ENCODE measurements around the gene NNAT. TPM values are rescaled to one million over a fixed set of nuclear protein-coding genes. Genes with fewer than 3 reads are reported as not detected.
"Not testable (repeated sequence)": the region's sequence is repeated elsewhere in the genome, so short reads cannot be mapped to it uniquely, and the experiment has no call there.

The NNAT gene
- total RNA-seq, 1 experiment from 2014 or later = 43.1 TPM

DNA sequence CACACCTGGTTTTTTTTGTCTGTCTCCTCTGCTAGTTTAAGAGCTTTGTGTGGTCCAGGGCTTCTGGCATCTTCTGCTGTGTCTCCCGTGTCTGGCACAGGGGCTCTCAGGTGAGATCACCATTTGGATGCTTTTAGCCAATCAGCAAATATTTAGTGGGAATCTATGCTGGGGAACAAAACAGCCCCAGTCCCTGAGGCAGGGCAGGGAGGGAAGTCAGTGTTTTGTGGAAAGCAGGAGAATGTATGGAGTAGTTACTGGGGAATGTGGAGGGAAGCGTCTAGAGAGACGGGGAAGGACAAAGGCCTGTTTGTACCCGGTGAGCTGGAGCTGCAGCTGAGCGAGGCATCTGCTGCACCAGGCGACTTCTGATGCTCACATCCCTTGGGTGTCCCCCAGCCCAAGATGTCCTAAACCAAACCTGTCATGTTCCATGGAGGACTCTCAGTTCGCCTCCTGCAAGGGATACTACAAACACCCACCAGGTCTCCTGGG is 49.3 kb upstream of the NNAT start:
- Histone ChIP-seq H3T11ph (ENCODE audit: low read length) (no peak overlapping the region), H2BK12ac (ENCODE audit: insufficient read length, low read depth, low read length) (no peak overlapping the region), H4K8ac (replicated peaks; ENCODE audit: insufficient read length, low read depth, low read length) (no peak overlapping the region), H4K91ac (ENCODE audit: insufficient read length, low read depth, low read length) (no peak overlapping the region), H3K9me3 (ENCODE audit: control insufficient read depth, low read depth, low read length) (no peaks in the 10 kb centered on the region), H2BK15ac (ENCODE audit: low read depth, low read length) (no peak overlapping the region), H3K4me2 (ENCODE audit: insufficient read depth, insufficient read length, low read length) (no peak overlapping the region), H3K23ac (ENCODE audit: insufficient read length, low read depth, low read length) (no peak overlapping the region), H3K18ac (ENCODE audit: insufficient read length, low read depth, low read length) (no peak overlapping the region), H3K23me2 (ENCODE audit: insufficient read length, low read depth, low read length, poor library complexity, severe bottlenecking) (no peaks in the 10 kb centered on the region), H3K4me1 (ENCODE audit: insufficient read depth, low read length) (no peaks in the 10 kb centered on the region), H2AK5ac (ENCODE audit: insufficient read length, low read length) (no peak overlapping the region), H2BK5ac (ENCODE audit: insufficient read length, low read length) (no peak overlapping the region), H3K56ac (ENCODE audit: insufficient read length, low read depth, low read length) (no peak overlapping the region), H3K4ac (ENCODE audit: low read depth, low read length) (no peak overlapping the region), H3K27ac (ENCODE audit: insufficient read length, low read depth, low read length) (no peak overlapping the region), H4K20me1 (ENCODE audit: control insufficient read depth, insufficient read depth, insufficient read length) (no peaks in the 10 kb centered on the region), H2AFZ (ENCODE audit: low read length) (no peak overlapping the region), H2BK20ac (ENCODE audit: low read depth, low read length, poor library complexity, severe bottlenecking) (no peak overlapping the region), H4K5ac (ENCODE audit: insufficient read length, low read depth, low read length) (no peak overlapping the region), H3K9ac (ENCODE audit: extremely low read depth, insufficient read length, low read length) (no peak overlapping the region), H3K27me3 (ENCODE audit: insufficient read depth, low read length) (no peaks in the 10 kb centered on the region), H3K79me1 (ENCODE audit: insufficient read depth, low read depth, low read length, poor library complexity, severe bottlenecking) (no peaks in the 10 kb centered on the region), H2BK120ac (ENCODE audit: low read depth, low read length, poor library complexity, severe bottlenecking) (no peak overlapping the region), H3K79me2 (ENCODE audit: insufficient read depth, low read length) (no peaks in the 10 kb centered on the region), H3K14ac (ENCODE audit: insufficient read depth, low read length) (no peak overlapping the region; the same call in 1 of the 2 replicates)
- peak overlapping the region in 1 of 3 experiments; percentile 59; a peak in 1 of 7 replicates for H3K27ac Mint-ChIP-seq
- no peak overlapping the region for H3K4me3 Mint-ChIP-seq
- H3K27me3 Mint-ChIP-seq (ENCODE audit: low read depth) = peaks cover 6% of the 10 kb centered on the region
- TF ChIP-seq, protein P1, sequence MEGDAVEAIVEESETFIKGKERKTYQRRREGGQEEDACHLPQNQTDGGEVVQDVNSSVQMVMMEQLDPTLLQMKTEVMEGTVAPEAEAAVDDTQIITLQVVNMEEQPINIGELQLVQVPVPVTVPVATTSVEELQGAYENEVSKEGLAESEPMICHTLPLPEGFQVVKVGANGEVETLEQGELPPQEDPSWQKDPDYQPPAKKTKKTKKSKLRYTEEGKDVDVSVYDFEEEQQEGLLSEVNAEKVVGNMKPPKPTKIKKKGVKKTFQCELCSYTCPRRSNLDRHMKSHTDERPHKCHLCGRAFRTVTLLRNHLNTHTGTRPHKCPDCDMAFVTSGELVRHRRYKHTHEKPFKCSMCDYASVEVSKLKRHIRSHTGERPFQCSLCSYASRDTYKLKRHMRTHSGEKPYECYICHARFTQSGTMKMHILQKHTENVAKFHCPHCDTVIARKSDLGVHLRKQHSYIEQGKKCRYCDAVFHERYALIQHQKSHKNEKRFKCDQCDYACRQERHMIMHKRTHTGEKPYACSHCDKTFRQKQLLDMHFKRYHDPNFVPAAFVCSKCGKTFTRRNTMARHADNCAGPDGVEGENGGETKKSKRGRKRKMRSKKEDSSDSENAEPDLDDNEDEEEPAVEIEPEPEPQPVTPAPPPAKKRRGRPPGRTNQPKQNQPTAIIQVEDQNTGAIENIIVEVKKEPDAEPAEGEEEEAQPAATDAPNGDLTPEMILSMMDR (conservative IDR thresholded peaks at IDR 0.05) = no peak
- no CpG with 5 or more reads among the region's 7 CpGs for WGBS (ENCODE audit: extremely low coverage, insufficient read length, low lambda C conversion rate)
- H3K36me3 Mint-ChIP-seq (ENCODE audit: insufficient read depth in 1 of 3, low read depth in 3 of 3) = peaks cover 0 to 2% (median 0%) of the 10 kb centered on the region in 3 experiments; a peak in 1 of 7 replicates
- peaks cover 2 to 7% of the 10 kb centered on the region in 2 experiments; a peak in 1 of 4 replicates for H3K4me1 Mint-ChIP-seq
- DNase-seq = no peak
- peaks cover 0 to 3% of the 10 kb centered on the region in 2 experiments; a peak in 4 of 5 replicates for H3K9me3 Mint-ChIP-seq

DNA sequence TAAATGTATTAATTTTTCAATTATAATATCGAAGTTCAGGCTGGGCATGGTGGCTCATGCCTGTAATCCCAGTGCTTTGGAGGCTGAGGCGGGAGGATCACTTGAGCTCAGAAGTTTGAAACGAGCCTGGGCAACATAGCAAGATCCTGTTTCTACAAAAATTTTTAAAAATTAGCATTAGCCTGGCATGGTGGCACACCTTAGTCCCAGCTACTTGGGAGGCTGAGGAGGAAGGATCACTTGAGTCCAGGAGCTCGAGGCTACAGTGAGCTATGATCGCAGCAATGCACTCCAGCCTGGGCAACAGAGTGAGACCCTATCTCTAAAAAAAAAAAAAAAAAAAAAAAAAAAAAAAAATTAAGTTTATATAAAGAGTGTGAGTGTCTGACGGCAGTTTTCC is 48.6 kb upstream of the NNAT start:
- H2BK5ac ChIP-seq (ENCODE audit: insufficient read length, low read length); H3K79me2 ChIP-seq (ENCODE audit: insufficient read depth, low read length); H4K8ac ChIP-seq (replicated peaks; ENCODE audit: insufficient read length, low read depth, low read length); H3K9me3 ChIP-seq (ENCODE audit: control insufficient read depth, low read depth, low read length); H3K4me3 Mint-ChIP-seq; H3K14ac ChIP-seq (ENCODE audit: insufficient read depth, low read length); DNase-seq; H4K5ac ChIP-seq (ENCODE audit: insufficient read length, low read depth, low read length); H3K36me3 Mint-ChIP-seq (ENCODE audit: insufficient read depth in 1 of 3, low read depth in 3 of 3); H3K9ac ChIP-seq (ENCODE audit: extremely low read depth, insufficient read length, low read length); H3K27ac Mint-ChIP-seq; H3K79me1 ChIP-seq (ENCODE audit: insufficient read depth, low read depth, low read length, poor library complexity, severe bottlenecking); H2BK12ac ChIP-seq (ENCODE audit: insufficient read length, low read depth, low read length); H2AFZ ChIP-seq (ENCODE audit: low read length); H3K23me2 ChIP-seq (ENCODE audit: insufficient read length, low read depth, low read length, poor library complexity, severe bottlenecking); H3K4me1 ChIP-seq (ENCODE audit: insufficient read depth, low read length); H3T11ph ChIP-seq (ENCODE audit: low read length); H3K27ac ChIP-seq (ENCODE audit: insufficient read length, low read depth, low read length); H4K91ac ChIP-seq (ENCODE audit: insufficient read length, low read depth, low read length); H3K9me3 Mint-ChIP-seq; H4K20me1 ChIP-seq (ENCODE audit: control insufficient read depth, insufficient read depth, insufficient read length); H3K4me1 Mint-ChIP-seq; H3K18ac ChIP-seq (ENCODE audit: insufficient read length, low read depth, low read length); H3K56ac ChIP-seq (ENCODE audit: insufficient read length, low read depth, low read length); H2BK120ac ChIP-seq (ENCODE audit: low read depth, low read length, poor library complexity, severe bottlenecking); H2BK20ac ChIP-seq (ENCODE audit: low read depth, low read length, poor library complexity, severe bottlenecking); H3K4ac ChIP-seq (ENCODE audit: low read depth, low read length); H3K23ac ChIP-seq (ENCODE audit: insufficient read length, low read depth, low read length); H2BK15ac ChIP-seq (ENCODE audit: low read depth, low read length); H3K27me3 Mint-ChIP-seq (ENCODE audit: low read depth); H3K4me2 ChIP-seq (ENCODE audit: insufficient read depth, insufficient read length, low read length); H3K27me3 ChIP-seq (ENCODE audit: insufficient read depth, low read length); H2AK5ac ChIP-seq (ENCODE audit: insufficient read length, low read length): not testable (repeated sequence)
- WGBS (ENCODE audit: extremely low coverage, insufficient read length, low lambda C conversion rate) = no CpG with 5 or more reads among the region's 6 CpGs
